GM21737 (cell line): ENCODE results near the gene ZNF485.

Experiments
- ATAC-seq: cut with Tn5 transposase; IDR thresholded peaks from one replicate; pipeline ENCODE4 v1.9.1; 2021; ENCODE audit warnings: mild to moderate bottlenecking, moderate library complexity; ENCODE audit not compliant: unreplicated experiment

ZNF485 gene

GRCh38 chr10:43667317-43667731 is 61.1 kb downstream of the ZNF485 start:
- no peak for ATAC-seq
